Tibial nerve (tissue), 4 donors: ENCODE data around the gene THPO. TPM values are rescaled to one million over a fixed set of nuclear protein-coding genes. Genes with fewer than 3 reads are reported as not detected.
A peak's percentile ranks its signal among the peaks of the same experiment; 100 is the strongest.

Source experiments
- DNase-seq, 2 donors: peaks; one replicate each; pipeline ENCODE4 v3.0.0-alpha.2; 2019; ENCODE audit warnings: low spot score in 2 of 2
- H3K27ac ChIP-seq, 4 donors: fragments of 200-600 bp; sonication (generic) in 3 of 4; one replicate each; pipeline ENCODE4 v1.5.1; 2017 to 2019; ENCODE audit warnings: mild to moderate bottlenecking in 1 of 4
- H3K27me3 ChIP-seq, 2 donors: fragments of 200-600 bp; sonication (generic) in 1 of 2; one replicate each; pipeline versions ENCODE4 v1.5.1 to v1.6.0; 2017 to 2019
- H3K36me3 ChIP-seq, 3 donors: fragments of 200-600 bp; sonication (generic); one replicate each; pipeline ENCODE4 v1.5.1; 2018 to 2019
- H3K4me1 ChIP-seq, 4 donors: fragments of 200-600 bp; sonication (generic) in 3 of 4; one replicate each; pipeline ENCODE4 v1.5.1; 2017 to 2019
- H3K4me3 ChIP-seq, 4 donors: fragments of 200-600 bp; sonication (generic) in 3 of 4; one replicate each; pipeline ENCODE4 v1.5.1; 2017 to 2019; ENCODE audit warnings: mild to moderate bottlenecking in 1 of 4, moderate library complexity in 1 of 4
- H3K9me3 ChIP-seq, 4 donors: fragments of 200-600 bp; sonication (generic) in 3 of 4; one replicate each; pipeline ENCODE4 v1.5.1; 2017 to 2019
- CTCF ChIP-seq, 5 experiments: fragments of 200-600 bp in 3 of 5; fragments of 450-650 bp in 2 of 5; sonication (generic) in 3 of 5; IDR thresholded peaks; one replicate each; pipeline ENCODE4 v1.5.1; 2016 to 2019; ENCODE audit warnings: antibody characterized with exemption in 5 of 5, mild to moderate bottlenecking in 3 of 5, moderate library complexity in 2 of 5
- EP300 ChIP-seq, 2 donors: sonication (generic); formaldehyde crosslinking; IDR thresholded peaks; one replicate each; pipeline ENCODE4 v1.6.1; 2017; ENCODE audit warnings: antibody characterized with exemption in 2 of 2, mild to moderate bottlenecking in 1 of 2
- WGBS, 2 donors: methylation state at CpG; one replicate each; pipeline ENCODE4 v1.1.5; 2018; 5-methylcytosine and 5-hydroxymethylcytosine counted together
- small RNA-seq: library from RNA; depleted of rRNA; stranded (forward); fragments of <200 nt; gene quantifications from one replicate; pipeline ENCODE3, GENCODE V24; 2016
- total RNA-seq, 4 donors: library from RNA; depleted of rRNA; stranded (reverse); fragments of >200 nt; gene quantifications; one replicate each; pipeline ENCODE4 v1.1.0, GENCODE V29; 2016

Gene THPO
- total RNA-seq, 4 donors from 2014 or later, result 0.20 to 0.84 (median 0.44) TPM; not detected in 1

DNA sequence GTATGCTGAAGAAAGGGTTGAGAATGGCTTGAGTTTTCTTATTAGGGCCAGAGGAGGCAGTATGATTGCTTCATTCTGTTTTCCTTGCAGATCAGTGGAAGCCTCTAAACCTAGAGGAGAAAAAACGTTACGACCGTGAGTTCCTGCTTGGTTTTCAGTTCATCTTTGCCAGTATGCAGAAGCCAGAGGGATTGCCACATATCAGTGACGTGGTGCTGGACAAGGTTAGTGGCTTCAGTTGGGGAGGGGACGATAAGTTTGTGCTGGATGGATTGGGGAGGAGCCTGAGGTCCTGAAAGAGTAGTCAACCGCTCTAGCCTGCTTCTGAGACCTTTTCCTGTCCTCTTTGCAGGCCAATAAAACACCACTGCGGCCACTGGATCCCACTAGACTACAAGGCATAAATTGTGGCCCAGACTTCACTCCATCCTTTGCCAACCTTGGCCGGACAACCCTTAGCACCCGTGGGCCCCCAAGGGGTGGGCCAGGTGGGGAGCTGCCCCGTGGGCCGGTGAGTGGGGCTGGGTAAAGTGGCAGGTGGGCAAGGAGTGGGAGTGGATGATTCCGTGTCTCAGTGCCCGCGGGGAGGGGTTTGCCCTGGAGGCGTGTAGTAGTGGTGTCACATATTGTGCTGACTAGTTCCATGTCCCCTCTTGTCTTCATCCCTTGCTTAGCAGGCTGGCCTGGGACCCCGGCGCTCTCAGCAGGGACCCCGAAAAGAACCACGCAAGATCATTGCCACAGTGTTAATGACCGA, 55.1 kb downstream of the THPO start:
- peak in 1 of 2 donors; percentile 38 for TF ChIP-seq EP300 (IDR thresholded peaks at IDR 0.05)
- TF ChIP-seq CTCF (IDR thresholded peaks at IDR 0.05), result no peak
- no peaks in the 10 kb centered on the region for H3K27me3 ChIP-seq
- H3K9me3 ChIP-seq, result no peaks in the 10 kb centered on the region
- 82 to 90% methylated on average over 17 to 20 of the region's 20 CpGs for WGBS, 2 donors
- DNase-seq, result peak in 1 of 2 donors; percentile 70
- H3K4me1 ChIP-seq, result peaks cover 0 to 55% (median 24%) of the 10 kb centered on the region in 4 donors
- H3K4me3 ChIP-seq, result no peak overlapping the region
- peak overlapping the region in 2 of 4 donors; percentile 26 to 96 for H3K27ac ChIP-seq
- peaks cover 19 to 85% (median 60%) of the 10 kb centered on the region in 3 donors for H3K36me3 ChIP-seq

Small RNAs within 50 kb of the gene (small RNA-seq; reads per million reads assigned to genes)
- gene SNORD66, result 1,598 reads per million, percentile 99 among the genes with 10 or more reads in this experiment

Other genes starting within 250 kb of the THPO start
- gene EIF2B5, start 242.8 kb downstream of the THPO start, total RNA-seq, result 10 to 100 TPM; 28.8 to 51.0 (median 36.5) TPM
- gene DVL3, start 222.8 kb downstream of the THPO start, total RNA-seq, result 10 to 100 TPM; 45.2 to 86.5 (median 66.1) TPM
- gene AP2M1, start 203.4 kb downstream of the THPO start, total RNA-seq, result 100 to 1,000 TPM; 182 to 212 (median 199) TPM
- 10 to 100 TPM; 51.6 to 96.9 (median 64.0) TPM for gene ABCF3, start 192.0 kb downstream of the THPO start, total RNA-seq
- gene VWA5B2, start 148.6 kb downstream of the THPO start, total RNA-seq, result 1 to 10 TPM in 1 of 4 donors, under 1 TPM in 2, not detected in 1; 0.21 to 1.8 (median 0.22) TPM
- 10 to 100 TPM; 38.9 to 79.5 (median 58.7) TPM for gene ALG3, start 129.2 kb downstream of the THPO start, total RNA-seq
- gene EEF1AKMT4, start 128.5 kb downstream of the THPO start, total RNA-seq, result 1 to 10 TPM in 3 of 4 donors, under 1 TPM in 1; 0.98 to 4.8 (median 2.5) TPM
- not detected for gene CAMK2N2, start 116.7 kb downstream of the THPO start, total RNA-seq
- gene ECE2, start 102.2 kb downstream of the THPO start, total RNA-seq, result not detected
- gene PSMD2, start 79.0 kb downstream of the THPO start, total RNA-seq, result 100 to 1,000 TPM; 122 to 226 (median 152) TPM
- gene EIF4G1, start 63.6 kb downstream of the THPO start, total RNA-seq, result 100 to 1,000 TPM; 173 to 248 (median 192) TPM
- gene FAM131A, start 40.6 kb downstream of the THPO start, total RNA-seq, result 10 to 100 TPM; 35.0 to 45.3 (median 39.6) TPM
- gene CLCN2, start 16.6 kb downstream of the THPO start, total RNA-seq, result 10 to 100 TPM; 51.3 to 86.3 (median 54.9) TPM
- 100 to 1,000 TPM in 1 of 4 donors, 10 to 100 TPM in 3; 65.1 to 181 (median 95.3) TPM for gene POLR2H, start 16.5 kb downstream of the THPO start, total RNA-seq
- 10 to 100 TPM; 29.1 to 44.6 (median 34.3) TPM for gene CHRD, start 1.8 kb upstream of the THPO start, total RNA-seq
- gene EPHB3, start 183.6 kb upstream of the THPO start, total RNA-seq, result 10 to 100 TPM in 1 of 4 donors, 1 to 10 TPM in 3; 4.8 to 13.8 (median 5.9) TPM